ENCODE measurements around the gene SLC25A2. TPM values are rescaled to one million over a fixed set of nuclear protein-coding genes. Genes with fewer than 3 reads are reported as not detected.
A peak's percentile ranks its signal among the peaks of the same experiment; 100 is the strongest.
"Not testable (repeated sequence)": the region's sequence is repeated elsewhere in the genome, so short reads cannot be mapped to it uniquely, and the experiment has no call there.

SLC25A2 gene
- total RNA-seq: 1 to 10 TPM in 1 of 2 experiments, under 1 TPM in 1; 0.99 to 1.3 TPM

- Mint-ChIP-seq H3K9me3 (peaks cover 21% of the 10 kb centered on the region), H3K36me3 (peaks cover 6% of the 10 kb centered on the region), H3K27ac (no peak within 1 kb of the TSS), H3K27me3 (no peaks in the 10 kb centered on the region), H3K4me1 (no peaks in the 10 kb centered on the region), H3K4me3 (no peak within 1 kb of the TSS)
- DNase-seq (no peak), ATAC-seq (ENCODE audit: low read depth) (no peak)
- POLR2A ChIA-PET: no interaction called here
These were observed at the start of gene SLC25A2 for GRCh38 chr5:141303756-141304155. Gene SLC25A2 (minus strand): TSS chr5:141304049. CDS start chr5:141303865, 184 bp downstream.

GRCh38 chr5:141351591-141351990 lies 47.7 kb upstream of the SLC25A2 start:
- Mint-ChIP-seq H3K36me3 (peaks cover 2% of the 10 kb centered on the region), H3K4me3 (no peak overlapping the region), H3K27me3 (peaks cover 43% of the 10 kb centered on the region), H3K9me3 (peaks cover 16% of the 10 kb centered on the region), H3K4me1 (no peaks in the 10 kb centered on the region), H3K27ac (no peak overlapping the region)
- ATAC-seq (ENCODE audit: low read depth): no peak
- DNase-seq: no peak
- POLR2A ChIA-PET: no interaction called here

DNA sequence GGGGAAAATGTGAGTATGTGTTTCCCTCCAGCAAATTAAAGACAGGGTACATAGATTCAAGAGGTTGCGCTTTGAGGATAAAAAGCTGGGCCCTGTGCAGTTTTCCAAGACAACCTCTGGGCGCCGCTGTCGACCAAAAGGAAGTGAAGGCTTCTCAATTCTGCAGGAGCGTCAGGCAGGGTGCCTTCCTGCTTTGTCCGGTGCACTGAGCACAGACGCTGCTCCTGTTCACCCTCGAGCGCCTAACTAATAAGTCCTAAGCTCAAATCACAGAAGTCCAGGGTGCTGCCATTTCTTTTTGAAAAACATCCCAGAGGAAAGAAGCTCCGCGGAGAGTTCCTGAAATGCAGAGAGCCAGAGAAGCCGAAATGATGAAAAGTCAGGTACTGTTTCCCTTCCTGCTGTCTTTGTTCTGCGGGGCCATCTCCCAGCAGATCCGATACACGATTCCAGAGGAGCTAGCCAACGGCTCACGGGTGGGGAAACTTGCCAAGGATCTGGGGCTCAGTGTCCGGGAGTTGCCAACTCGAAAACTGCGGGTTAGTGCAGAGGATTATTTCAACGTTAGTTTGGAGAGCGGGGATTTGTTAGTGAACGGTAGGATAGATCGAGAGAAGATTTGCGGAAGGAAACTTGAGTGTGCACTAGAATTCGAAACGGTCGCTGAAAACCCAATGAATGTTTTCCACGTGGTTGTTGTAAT lies 46.2 kb upstream of the SLC25A2 start, which contains the start of gene PCDHGB1:
PCDHGB1 (plus strand) TSS at position 183 of the 703 bp plus-strand sequence; CDS start at position 345, 162 bp downstream.
- peaks cover 38% of the 10 kb centered on the region for H3K27me3 Mint-ChIP-seq
- DNase-seq (no peak), ATAC-seq (ENCODE audit: low read depth) (peak; percentile 66)
- H3K4me3 Mint-ChIP-seq: peak within 1 kb of the TSS; percentile 54
- POLR2A ChIA-PET: no interaction called here
- H3K36me3 Mint-ChIP-seq: peaks cover 2% of the 10 kb centered on the region
- no peaks in the 10 kb centered on the region for H3K4me1 Mint-ChIP-seq
- no peak within 1 kb of the TSS for H3K27ac Mint-ChIP-seq
- H3K9me3 Mint-ChIP-seq: peaks cover 15% of the 10 kb centered on the region

DNA sequence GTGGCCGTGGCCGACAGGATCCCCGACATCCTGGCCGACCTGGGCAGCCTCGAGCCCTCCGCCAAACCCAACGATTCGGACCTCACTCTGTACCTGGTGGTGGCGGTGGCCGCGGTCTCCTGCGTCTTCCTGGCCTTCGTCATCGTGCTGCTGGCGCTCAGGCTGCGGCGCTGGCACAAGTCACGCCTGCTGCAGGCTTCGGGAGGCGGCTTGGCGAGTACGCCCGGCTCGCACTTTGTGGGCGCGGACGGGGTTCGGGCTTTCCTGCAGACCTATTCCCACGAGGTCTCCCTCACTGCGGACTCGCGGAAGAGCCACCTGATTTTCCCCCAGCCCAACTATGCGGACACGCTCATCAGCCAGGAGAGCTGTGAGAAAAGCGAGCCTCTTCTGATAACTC lies 42.2 kb upstream of the SLC25A2 start:
- H3K9me3 Mint-ChIP-seq: peaks cover 16% of the 10 kb centered on the region
- peaks cover 38% of the 10 kb centered on the region for H3K27me3 Mint-ChIP-seq
- H3K4me3 Mint-ChIP-seq; POLR2A ChIA-PET; H3K36me3 Mint-ChIP-seq; DNase-seq; H3K4me1 Mint-ChIP-seq; ATAC-seq (ENCODE audit: low read depth); H3K27ac Mint-ChIP-seq: not testable (repeated sequence)

DNA sequence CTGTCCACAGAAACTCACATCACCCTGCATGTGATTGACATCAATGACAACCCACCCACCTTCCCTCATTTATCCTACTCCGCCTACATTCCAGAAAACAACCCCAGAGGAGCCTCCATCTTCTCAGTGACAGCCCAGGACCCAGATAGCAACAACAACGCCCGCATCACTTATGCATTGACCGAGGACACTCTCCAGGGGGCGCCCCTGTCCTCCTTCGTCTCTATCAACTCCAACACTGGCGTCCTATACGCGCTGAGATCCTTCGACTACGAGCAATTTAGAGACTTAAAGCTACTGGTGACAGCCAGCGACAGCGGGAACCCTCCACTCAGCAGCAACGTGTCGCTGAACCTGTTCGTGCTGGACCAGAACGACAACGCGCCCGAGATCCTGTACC lies 41.5 kb upstream of the SLC25A2 start:
- H3K4me3 Mint-ChIP-seq: no peak overlapping the region
- peaks cover 39% of the 10 kb centered on the region for H3K27me3 Mint-ChIP-seq
- POLR2A ChIA-PET: no interaction called here
- DNase-seq: no peak
- no peak for ATAC-seq (ENCODE audit: low read depth)
- peaks cover 1% of the 10 kb centered on the region for H3K4me1 Mint-ChIP-seq
- H3K27ac Mint-ChIP-seq: peak overlapping the region; percentile 6
- peaks cover 16% of the 10 kb centered on the region for H3K9me3 Mint-ChIP-seq
- peaks cover 2% of the 10 kb centered on the region for H3K36me3 Mint-ChIP-seq

DNA sequence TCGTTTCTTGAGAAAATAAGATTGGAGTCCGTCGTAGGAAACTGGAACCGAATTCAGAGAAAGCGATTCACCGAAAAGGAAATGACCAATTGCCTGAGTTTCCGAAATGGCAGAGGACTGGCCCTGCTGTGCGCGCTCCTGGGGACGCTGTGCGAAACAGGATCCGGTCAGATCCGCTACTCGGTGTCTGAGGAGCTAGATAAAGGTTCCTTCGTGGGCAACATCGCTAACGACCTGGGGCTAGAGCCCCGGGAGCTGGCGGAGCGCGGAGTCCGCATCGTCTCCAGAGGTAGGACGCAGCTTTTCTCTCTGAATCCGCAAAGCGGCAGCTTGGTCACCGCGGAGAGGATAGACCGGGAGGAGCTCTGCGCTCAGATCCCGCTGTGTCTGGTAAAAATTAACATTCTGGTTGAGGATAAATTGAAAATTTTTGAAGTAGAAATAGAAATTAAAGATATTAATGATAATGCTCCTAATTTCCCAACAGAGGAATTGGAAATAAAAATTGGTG lies 40.2 kb upstream of the SLC25A2 start:
- peaks cover 4% of the 10 kb centered on the region for H3K36me3 Mint-ChIP-seq
- H3K9me3 Mint-ChIP-seq: peaks cover 19% of the 10 kb centered on the region
- peak overlapping the region; percentile 62 for H3K4me3 Mint-ChIP-seq
- peaks cover 37% of the 10 kb centered on the region for H3K27me3 Mint-ChIP-seq
- no peak overlapping the region for H3K27ac Mint-ChIP-seq
- POLR2A ChIA-PET: no interaction called here
- peaks cover 1% of the 10 kb centered on the region for H3K4me1 Mint-ChIP-seq
- DNase-seq: no peak
- no peak for ATAC-seq (ENCODE audit: low read depth)

- DNase-seq: no peak
- H3K4me3 Mint-ChIP-seq: peak within 1 kb of the TSS; percentile 62
- H3K36me3 Mint-ChIP-seq: peaks cover 4% of the 10 kb centered on the region
- no peak within 1 kb of the TSS for H3K27ac Mint-ChIP-seq
- peaks cover 3% of the 10 kb centered on the region for H3K4me1 Mint-ChIP-seq
- peaks cover 42% of the 10 kb centered on the region for H3K27me3 Mint-ChIP-seq
- no peak for ATAC-seq (ENCODE audit: low read depth)
- POLR2A ChIA-PET: no interaction called here
- peaks cover 20% of the 10 kb centered on the region for H3K9me3 Mint-ChIP-seq
These were observed 39.5 kb upstream of the SLC25A2 start, which contains the start of gene PCDHGA3 for GRCh38 chr5:141343242-141343952. Gene PCDHGA3 (plus strand): TSS chr5:141343829. CDS start chr5:141344034, 205 bp downstream.

GRCh38 chr5:141342773-141343172 lies 38.9 kb upstream of the SLC25A2 start:
- H3K9me3 Mint-ChIP-seq: peaks cover 25% of the 10 kb centered on the region
- H3K27ac Mint-ChIP-seq: no peak overlapping the region
- peaks cover 4% of the 10 kb centered on the region for H3K36me3 Mint-ChIP-seq
- no peak overlapping the region for H3K4me3 Mint-ChIP-seq
- POLR2A ChIA-PET: no interaction called here
- H3K27me3 Mint-ChIP-seq: peaks cover 48% of the 10 kb centered on the region
- DNase-seq: no peak
- ATAC-seq (ENCODE audit: low read depth): no peak
- H3K4me1 Mint-ChIP-seq: peaks cover 3% of the 10 kb centered on the region

DNA sequence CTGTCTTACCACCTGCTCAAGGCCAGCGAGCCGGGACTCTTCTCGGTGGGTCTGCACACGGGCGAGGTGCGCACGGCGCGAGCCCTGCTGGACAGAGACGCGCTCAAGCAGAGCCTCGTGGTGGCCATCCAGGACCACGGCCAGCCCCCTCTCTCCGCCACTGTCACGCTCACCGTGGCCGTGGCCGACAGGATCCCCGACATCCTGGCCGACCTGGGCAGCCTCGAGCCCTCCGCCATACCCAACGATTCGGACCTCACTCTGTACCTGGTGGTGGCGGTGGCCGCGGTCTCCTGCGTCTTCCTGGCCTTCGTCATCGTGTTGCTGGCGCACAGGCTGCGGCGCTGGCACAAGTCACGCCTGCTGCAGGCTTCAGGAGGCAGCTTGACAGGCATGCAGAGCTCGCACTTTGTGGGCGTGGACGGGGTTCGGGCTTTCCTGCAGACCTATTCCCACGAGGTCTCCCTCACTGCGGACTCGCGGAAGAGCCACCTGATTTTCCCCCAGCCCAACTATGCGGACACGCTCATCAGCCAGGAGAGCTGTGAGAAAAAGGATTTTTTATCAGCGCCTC lies 37.0 kb upstream of the SLC25A2 start:
- H3K36me3 Mint-ChIP-seq; DNase-seq; POLR2A ChIA-PET; H3K4me3 Mint-ChIP-seq; H3K4me1 Mint-ChIP-seq; H3K27ac Mint-ChIP-seq; ATAC-seq (ENCODE audit: low read depth): not testable (repeated sequence)
- Mint-ChIP-seq H3K9me3 (peaks cover 20% of the 10 kb centered on the region), H3K27me3 (peaks cover 46% of the 10 kb centered on the region)

- H3K27me3 Mint-ChIP-seq: peaks cover 60% of the 10 kb centered on the region
- POLR2A ChIA-PET: interaction anchor here (0.6 to 1.3 kb wide), 3 partner anchors 9 to 115 kb away, joined by 3 to 4 read pairs (median 3); partner anchors contain the start of gene PCDHB14
- ATAC-seq (ENCODE audit: low read depth) (no peak), DNase-seq (no peak)
- H3K4me1 Mint-ChIP-seq: peaks cover 3% of the 10 kb centered on the region
- H3K36me3 Mint-ChIP-seq: peaks cover 4% of the 10 kb centered on the region
- peak within 1 kb of the TSS; percentile 28 for H3K4me3 Mint-ChIP-seq
- H3K27ac Mint-ChIP-seq: no peak within 1 kb of the TSS
- H3K9me3 Mint-ChIP-seq: peaks cover 15% of the 10 kb centered on the region
These were observed 34.9 kb upstream of the SLC25A2 start, which contains the start of gene PCDHGA2 for GRCh38 chr5:141338538-141339306. Gene PCDHGA2 (plus strand): TSS chr5:141338760.

- ATAC-seq (ENCODE audit: low read depth); H3K4me3 Mint-ChIP-seq; H3K4me1 Mint-ChIP-seq; H3K27ac Mint-ChIP-seq; H3K36me3 Mint-ChIP-seq; POLR2A ChIA-PET; DNase-seq: not testable (repeated sequence)
- peaks cover 62% of the 10 kb centered on the region for H3K27me3 Mint-ChIP-seq
- H3K9me3 Mint-ChIP-seq: peaks cover 16% of the 10 kb centered on the region
These were observed 28.7 kb upstream of the SLC25A2 start for GRCh38 chr5:141332571-141332970.

DNA sequence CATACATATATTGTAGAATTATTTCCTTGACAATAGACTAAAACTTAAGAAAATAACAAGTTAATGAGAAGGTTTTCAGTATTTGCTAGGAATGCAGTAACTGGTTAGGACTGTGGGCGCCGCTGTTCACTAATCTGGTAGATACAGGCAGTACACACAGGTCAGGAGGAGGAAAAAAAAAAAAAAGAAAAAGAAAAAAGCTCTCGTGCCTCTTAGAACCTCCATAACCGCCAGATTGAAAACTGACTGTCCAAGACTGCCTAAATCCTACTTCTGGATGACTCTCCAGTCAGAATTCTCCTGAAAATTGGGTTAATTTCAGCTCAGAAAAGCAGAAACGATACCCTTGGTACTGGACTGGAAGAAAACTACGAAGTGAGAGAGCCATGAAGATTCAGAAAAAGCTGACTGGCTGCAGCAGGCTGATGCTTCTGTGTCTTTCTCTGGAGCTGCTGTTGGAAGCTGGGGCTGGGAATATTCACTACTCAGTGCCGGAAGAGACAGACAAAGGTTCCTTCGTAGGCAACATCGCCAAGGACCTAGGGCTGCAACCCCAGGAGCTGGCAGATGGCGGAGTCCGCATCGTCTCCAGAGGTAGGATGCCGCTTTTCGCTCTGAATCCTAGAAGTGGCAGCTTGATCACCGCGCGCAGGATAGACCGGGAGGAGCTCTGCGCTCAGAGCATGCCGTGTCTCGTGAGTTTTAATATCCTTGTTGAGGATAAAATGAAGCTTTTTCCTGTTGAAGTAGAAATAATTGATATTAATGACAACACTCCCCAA lies 26.6 kb upstream of the SLC25A2 start, which contains the start of gene PCDHGA1:
PCDHGA1 (plus strand) TSS at position 216 of the 782 bp plus-strand sequence.
- POLR2A ChIA-PET: interaction anchor here (1.8 kb wide), 1 partner anchor 10 kb away, joined by 8 read pairs; the partner anchor contains the start of gene TAF7
- H3K36me3 Mint-ChIP-seq: no peaks in the 10 kb centered on the region
- H3K27ac Mint-ChIP-seq: no peak within 1 kb of the TSS
- H3K27me3 Mint-ChIP-seq: peaks cover 57% of the 10 kb centered on the region
- DNase-seq (no peak), ATAC-seq (ENCODE audit: low read depth) (no peak)
- no peak within 1 kb of the TSS for H3K4me3 Mint-ChIP-seq
- peaks cover 5% of the 10 kb centered on the region for H3K4me1 Mint-ChIP-seq
- peaks cover 19% of the 10 kb centered on the region for H3K9me3 Mint-ChIP-seq
